ENCODE data around the gene NTN4.
"Not testable (repeated sequence)": the region's sequence is repeated elsewhere in the genome, so short reads cannot be mapped to it uniquely, and the experiment has no call there.

Gene NTN4

DNA sequence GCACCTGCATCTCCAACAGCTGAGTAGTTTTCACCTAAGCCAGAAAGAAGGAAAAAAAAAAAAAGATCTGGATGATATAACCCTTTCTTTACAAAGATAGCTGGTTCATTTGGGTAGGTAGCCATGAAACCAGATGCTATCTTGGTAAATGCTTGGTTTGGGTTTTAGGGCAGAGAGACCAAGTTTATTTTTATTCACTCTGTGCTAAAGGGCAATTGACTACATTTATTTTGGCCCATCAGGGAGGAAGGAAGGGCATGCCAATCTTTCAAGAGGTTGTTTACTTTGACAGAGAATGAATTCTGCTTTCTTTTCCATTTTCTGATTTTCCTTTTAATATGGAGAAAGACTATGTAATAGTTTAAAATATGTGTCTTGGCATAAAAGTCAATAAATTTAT lies 91.0 kb downstream of the NTN4 start:
- H3K4me3 ChIP-seq (ENCODE audit: low read depth in 1 of 5, low read length in 5 of 5), result no peak overlapping the region
- H3K9ac ChIP-seq (ENCODE audit: low read length in 5 of 5), result no peak overlapping the region
- H3K36me3 ChIP-seq (ENCODE audit: control insufficient read depth in 5 of 5, insufficient read depth in 5 of 5, low read length in 5 of 5), result no peaks in the 10 kb centered on the region
- H3K27ac ChIP-seq (ENCODE audit: low read depth, low read length), result no peak overlapping the region
- peaks cover 0 to 9% (median 7%) of the 10 kb centered on the region in 5 donors for H3K4me1 ChIP-seq (ENCODE audit: control insufficient read depth in 5 of 5, insufficient read depth in 5 of 5, low read length in 5 of 5)
- H3K27me3 ChIP-seq (ENCODE audit: control insufficient read depth in 5 of 5, insufficient read depth in 4 of 5, low read length in 5 of 5), result no peaks in the 10 kb centered on the region
- H3K9me3 ChIP-seq (ENCODE audit: control insufficient read depth in 5 of 5, low read length in 5 of 5), result no peaks in the 10 kb centered on the region

DNA sequence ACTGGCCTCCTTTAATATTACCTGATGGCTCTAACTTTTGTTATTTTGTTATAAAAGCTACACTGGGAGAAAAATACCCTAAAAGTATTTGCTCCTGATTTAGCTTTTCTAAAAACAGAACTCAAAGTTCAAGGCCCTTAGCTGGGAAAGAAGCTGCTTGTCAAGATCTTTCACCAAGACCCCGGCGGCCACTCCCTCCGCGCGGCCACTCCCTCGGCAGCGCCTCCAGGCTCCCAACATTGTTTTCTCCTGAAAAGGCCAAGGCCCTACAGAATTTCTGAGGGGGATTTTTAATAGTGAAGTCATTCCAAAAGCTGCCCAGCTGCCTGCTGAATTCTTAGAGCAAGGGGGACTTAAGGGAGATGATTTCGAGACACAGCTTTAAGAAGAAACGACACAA lies 96.4 kb downstream of the NTN4 start:
- H3K27ac ChIP-seq (ENCODE audit: low read depth, low read length), result no peak overlapping the region
- H3K9me3 ChIP-seq (ENCODE audit: control insufficient read depth in 5 of 5, low read length in 5 of 5), result no peaks in the 10 kb centered on the region
- H3K36me3 ChIP-seq (ENCODE audit: control insufficient read depth in 5 of 5, insufficient read depth in 5 of 5, low read length in 5 of 5), result no peaks in the 10 kb centered on the region
- H3K4me1 ChIP-seq (ENCODE audit: control insufficient read depth in 5 of 5, insufficient read depth in 5 of 5, low read length in 5 of 5), result peaks cover 0 to 1% (median 0%) of the 10 kb centered on the region in 5 donors
- H3K9ac ChIP-seq (ENCODE audit: low read length in 5 of 5), result no peak overlapping the region
- no peak overlapping the region for H3K4me3 ChIP-seq (ENCODE audit: low read depth in 1 of 5, low read length in 5 of 5)
- no peaks in the 10 kb centered on the region for H3K27me3 ChIP-seq (ENCODE audit: control insufficient read depth in 5 of 5, insufficient read depth in 4 of 5, low read length in 5 of 5)

GRCh38 chr12:95693689-95694088 lies 96.9 kb downstream of the NTN4 start:
- H3K27ac ChIP-seq (ENCODE audit: low read depth, low read length), result no peak overlapping the region
- H3K27me3 ChIP-seq (ENCODE audit: control insufficient read depth in 5 of 5, insufficient read depth in 4 of 5, low read length in 5 of 5), result no peaks in the 10 kb centered on the region

GRCh38 chr12:95690861-95691635 lies 99.5 kb downstream of the NTN4 start:
- no peak overlapping the region for H3K4me3 ChIP-seq (ENCODE audit: low read depth in 1 of 5, low read length in 5 of 5)
- no peak overlapping the region for H3K27ac ChIP-seq (ENCODE audit: low read depth, low read length)
- H3K36me3 ChIP-seq (ENCODE audit: control insufficient read depth in 5 of 5, insufficient read depth in 5 of 5, low read length in 5 of 5), result no peaks in the 10 kb centered on the region
- H3K4me1 ChIP-seq (ENCODE audit: control insufficient read depth in 5 of 5, insufficient read depth in 5 of 5, low read length in 5 of 5), result no peaks in the 10 kb centered on the region
- H3K9me3 ChIP-seq (ENCODE audit: control insufficient read depth in 5 of 5, low read length in 5 of 5), result no peaks in the 10 kb centered on the region
- no peak overlapping the region for H3K9ac ChIP-seq (ENCODE audit: low read length in 5 of 5)
- H3K27me3 ChIP-seq (ENCODE audit: control insufficient read depth in 5 of 5, insufficient read depth in 4 of 5, low read length in 5 of 5), result no peaks in the 10 kb centered on the region

More at GRCh38 chr12:95693689-95694088, 96.9 kb downstream of the NTN4 start:
- H3K9ac ChIP-seq (ENCODE audit: low read length in 5 of 5), result no peak overlapping the region
- no peak overlapping the region for H3K4me3 ChIP-seq (ENCODE audit: low read depth in 1 of 5, low read length in 5 of 5)
- H3K36me3 ChIP-seq (ENCODE audit: control insufficient read depth in 5 of 5, insufficient read depth in 5 of 5, low read length in 5 of 5), result no peaks in the 10 kb centered on the region
- no peaks in the 10 kb centered on the region for H3K9me3 ChIP-seq (ENCODE audit: control insufficient read depth in 5 of 5, low read length in 5 of 5)
- H3K4me1 ChIP-seq (ENCODE audit: control insufficient read depth in 5 of 5, insufficient read depth in 5 of 5, low read length in 5 of 5), result no peaks in the 10 kb centered on the region

DNA sequence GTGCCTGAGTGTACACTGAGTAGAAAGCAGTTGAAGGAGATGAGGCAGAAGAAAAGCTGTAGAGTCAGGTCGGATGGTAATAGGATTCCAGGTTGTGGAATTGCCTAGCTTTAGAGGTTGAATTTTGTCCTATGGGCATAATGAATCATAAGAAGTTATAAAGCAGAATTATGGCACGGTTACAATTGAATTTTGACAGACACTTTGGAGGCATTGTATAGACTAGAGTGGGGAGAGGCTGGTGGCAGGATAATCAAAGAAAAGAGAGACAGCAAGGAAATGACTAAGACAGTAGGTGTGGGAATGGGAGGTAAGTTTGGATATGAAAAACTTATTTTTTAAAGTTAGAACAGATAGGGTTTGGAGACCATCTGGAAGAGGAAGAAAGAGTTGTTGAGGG lies 102.6 kb downstream of the NTN4 start:
- Histone ChIP-seq H3K4me1 (ENCODE audit: control insufficient read depth in 5 of 5, insufficient read depth in 5 of 5, low read length in 5 of 5) (no peaks in the 10 kb centered on the region), H3K27me3 (ENCODE audit: control insufficient read depth in 5 of 5, insufficient read depth in 4 of 5, low read length in 5 of 5) (no peaks in the 10 kb centered on the region), H3K27ac (ENCODE audit: low read depth, low read length) (no peak overlapping the region), H3K9me3 (ENCODE audit: control insufficient read depth in 5 of 5, low read length in 5 of 5) (no peaks in the 10 kb centered on the region), H3K36me3 (ENCODE audit: control insufficient read depth in 5 of 5, insufficient read depth in 5 of 5, low read length in 5 of 5) (peaks cover 0 to 8% (median 0%) of the 10 kb centered on the region in 5 donors), H3K9ac (ENCODE audit: low read length in 5 of 5) (no peak overlapping the region), H3K4me3 (ENCODE audit: low read depth in 1 of 5, low read length in 5 of 5) (no peak overlapping the region)

DNA sequence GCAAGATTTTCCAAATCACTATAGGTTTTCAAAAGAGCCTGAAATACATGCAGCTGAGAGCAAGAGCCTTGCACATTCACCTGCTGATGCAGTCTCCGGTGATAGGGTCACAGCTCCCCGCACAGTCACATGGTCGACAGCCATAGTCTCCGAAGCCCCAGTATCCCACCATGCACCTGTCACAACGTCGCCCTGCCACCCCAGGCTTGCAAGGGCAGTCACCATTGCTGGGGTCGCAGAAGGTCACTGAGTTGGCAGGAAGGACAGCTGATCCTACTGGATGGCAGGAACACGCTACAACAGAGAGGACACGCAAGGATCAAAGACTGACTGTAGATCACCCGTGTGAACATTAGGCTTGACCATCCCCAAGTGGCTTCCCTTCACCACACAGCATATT lies 107.1 kb downstream of the NTN4 start:
- no peak overlapping the region for H3K4me3 ChIP-seq (ENCODE audit: low read depth in 1 of 5, low read length in 5 of 5)
- H3K4me1 ChIP-seq (ENCODE audit: control insufficient read depth in 5 of 5, insufficient read depth in 5 of 5, low read length in 5 of 5), result no peaks in the 10 kb centered on the region
- H3K9me3 ChIP-seq (ENCODE audit: control insufficient read depth in 5 of 5, low read length in 5 of 5), result no peaks in the 10 kb centered on the region
- no peak overlapping the region for H3K9ac ChIP-seq (ENCODE audit: low read length in 5 of 5)
- H3K27ac ChIP-seq (ENCODE audit: low read depth, low read length), result no peak overlapping the region
- H3K36me3 ChIP-seq (ENCODE audit: control insufficient read depth in 5 of 5, insufficient read depth in 5 of 5, low read length in 5 of 5), result peaks cover 0 to 11% (median 0%) of the 10 kb centered on the region in 5 donors
- H3K27me3 ChIP-seq (ENCODE audit: control insufficient read depth in 5 of 5, insufficient read depth in 4 of 5, low read length in 5 of 5), result no peaks in the 10 kb centered on the region

GRCh38 chr12:95681210-95681765 lies 109.3 kb downstream of the NTN4 start:
- H3K27ac ChIP-seq (ENCODE audit: low read depth, low read length), result no peak overlapping the region
- no peaks in the 10 kb centered on the region for H3K4me1 ChIP-seq (ENCODE audit: control insufficient read depth in 5 of 5, insufficient read depth in 5 of 5, low read length in 5 of 5)
- no peak overlapping the region for H3K9ac ChIP-seq (ENCODE audit: low read length in 5 of 5)
- H3K36me3 ChIP-seq (ENCODE audit: control insufficient read depth in 5 of 5, insufficient read depth in 5 of 5, low read length in 5 of 5), result peaks cover 0 to 11% (median 0%) of the 10 kb centered on the region in 5 donors
- no peak overlapping the region for H3K4me3 ChIP-seq (ENCODE audit: low read depth in 1 of 5, low read length in 5 of 5)
- H3K27me3 ChIP-seq (ENCODE audit: control insufficient read depth in 5 of 5, insufficient read depth in 4 of 5, low read length in 5 of 5), result no peaks in the 10 kb centered on the region
- no peaks in the 10 kb centered on the region for H3K9me3 ChIP-seq (ENCODE audit: control insufficient read depth in 5 of 5, low read length in 5 of 5)

DNA sequence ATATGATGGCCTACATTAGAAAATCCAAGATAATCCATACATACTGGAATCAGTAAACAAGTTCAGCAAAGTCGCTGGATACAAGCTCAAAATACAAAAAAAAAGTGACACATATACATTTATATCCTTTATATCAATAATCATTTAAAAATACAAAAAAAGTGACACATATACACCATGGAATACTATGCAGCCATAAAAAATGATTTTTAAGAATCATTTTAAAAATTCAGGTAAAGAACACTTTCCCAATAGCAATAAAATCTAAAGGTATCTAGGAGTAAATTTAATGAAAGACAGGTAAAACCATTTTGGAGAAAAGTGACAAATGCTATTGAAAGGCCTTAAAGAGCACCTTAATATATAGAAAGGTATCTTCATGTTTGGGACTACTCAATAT lies 111.9 kb downstream of the NTN4 start:
- Histone ChIP-seq H3K27ac (ENCODE audit: low read depth, low read length) (no peak overlapping the region), H3K4me1 (ENCODE audit: control insufficient read depth in 5 of 5, insufficient read depth in 5 of 5, low read length in 5 of 5) (peaks cover 0 to 14% (median 3%) of the 10 kb centered on the region in 5 donors), H3K9ac (ENCODE audit: low read length in 5 of 5) (no peak overlapping the region), H3K27me3 (ENCODE audit: control insufficient read depth in 5 of 5, insufficient read depth in 4 of 5, low read length in 5 of 5) (no peaks in the 10 kb centered on the region), H3K4me3 (ENCODE audit: low read depth in 1 of 5, low read length in 5 of 5) (no peak overlapping the region), H3K36me3 (ENCODE audit: control insufficient read depth in 5 of 5, insufficient read depth in 5 of 5, low read length in 5 of 5) (peaks cover 0 to 11% (median 0%) of the 10 kb centered on the region in 5 donors), H3K9me3 (ENCODE audit: control insufficient read depth in 5 of 5, low read length in 5 of 5) (no peaks in the 10 kb centered on the region)

DNA sequence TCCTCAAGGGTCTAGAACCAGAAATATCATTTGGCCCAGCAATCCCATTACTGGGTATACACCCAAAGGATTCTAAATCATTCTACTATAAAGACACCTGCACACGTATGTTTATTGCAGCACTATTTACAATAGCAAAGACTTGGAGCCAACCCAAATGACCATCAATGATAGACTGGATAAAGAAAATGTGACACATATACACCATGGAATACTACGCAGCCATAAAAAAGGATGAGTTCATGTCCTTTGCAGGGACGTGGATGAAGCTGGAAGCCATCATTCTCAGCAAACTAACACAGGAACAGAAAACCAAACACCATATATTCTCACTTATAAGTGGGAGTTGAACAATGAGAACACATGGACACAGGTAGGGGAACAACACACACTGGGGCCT lies 112.8 kb downstream of the NTN4 start:
- not testable (repeated sequence) for H3K36me3 ChIP-seq (ENCODE audit: control insufficient read depth in 5 of 5, insufficient read depth in 5 of 5, low read length in 5 of 5)

GRCh38 chr12:95674631-95675030 lies 115.9 kb downstream of the NTN4 start:
- H3K4me3 ChIP-seq (ENCODE audit: low read depth in 1 of 5, low read length in 5 of 5), result no peak overlapping the region
- H3K27me3 ChIP-seq (ENCODE audit: control insufficient read depth in 5 of 5, insufficient read depth in 4 of 5, low read length in 5 of 5), result no peaks in the 10 kb centered on the region
- H3K4me1 ChIP-seq (ENCODE audit: control insufficient read depth in 5 of 5, insufficient read depth in 5 of 5, low read length in 5 of 5), result peaks cover 0 to 16% (median 3%) of the 10 kb centered on the region in 5 donors
- no peak overlapping the region for H3K27ac ChIP-seq (ENCODE audit: low read depth, low read length)
- no peak overlapping the region for H3K9ac ChIP-seq (ENCODE audit: low read length in 5 of 5)
- no peaks in the 10 kb centered on the region for H3K9me3 ChIP-seq (ENCODE audit: control insufficient read depth in 5 of 5, low read length in 5 of 5)
- peaks cover 0 to 3% (median 0%) of the 10 kb centered on the region in 5 donors for H3K36me3 ChIP-seq (ENCODE audit: control insufficient read depth in 5 of 5, insufficient read depth in 5 of 5, low read length in 5 of 5)

More for the DNA sequence above, 112.8 kb downstream of the NTN4 start:
- H3K27ac ChIP-seq (ENCODE audit: low read depth, low read length); H3K27me3 ChIP-seq (ENCODE audit: control insufficient read depth in 5 of 5, insufficient read depth in 4 of 5, low read length in 5 of 5); H3K9ac ChIP-seq (ENCODE audit: low read length in 5 of 5); H3K9me3 ChIP-seq (ENCODE audit: control insufficient read depth in 5 of 5, low read length in 5 of 5); H3K4me3 ChIP-seq (ENCODE audit: low read depth in 1 of 5, low read length in 5 of 5): not testable (repeated sequence)
- H3K4me1 ChIP-seq (ENCODE audit: control insufficient read depth in 5 of 5, insufficient read depth in 5 of 5, low read length in 5 of 5), result peaks cover 0 to 16% (median 3%) of the 10 kb centered on the region in 5 donors
